OCI-LY3 (cell line): ENCODE results near the gene MAMDC2.

Source experiments
- H2AFZ ChIP-seq: fragments of 200-600, 300-600 bp; shearing (Covaris generic); 2 replicates; pipeline ENCODE4 v1.6.0; 2014; ENCODE audit warnings: antibody characterized with exemption, low read depth, low read length
- H3K27ac ChIP-seq: fragments of 200-600, 300-600 bp; sonication (generic); 2 replicates; pipeline ENCODE4 v1.5.1; 2014; ENCODE audit warnings: mild to moderate bottlenecking, low read length, moderate library complexity, mixed read lengths
- H3K27me3 ChIP-seq: fragments of 200-600, 300-600 bp; sonication (generic); 2 replicates; pipeline ENCODE4 v1.6.1; 2014; ENCODE audit warnings: low read depth, low read length, mixed read lengths
- H3K36me3 ChIP-seq: fragments of 200-600, 300-600 bp; sonication (generic); replicated peaks from 2 replicates; pipeline ENCODE3; 2014; ENCODE audit warnings: low read depth, low read length, mixed read lengths
- H3K4me1 ChIP-seq: fragments of 300-600, 200-600 bp; sonication (generic); 2 replicates; pipeline ENCODE4 v1.6.1; 2014; ENCODE audit warnings: low read length, mixed read lengths
- H3K4me2 ChIP-seq: fragments of 200-600, 300-600 bp; sonication (generic); 2 replicates; pipeline ENCODE4 v1.6.1; 2014; ENCODE audit warnings: low read length, mixed read lengths
- H3K4me3 ChIP-seq: fragments of 300-600, 200-600 bp; sonication (generic); 2 replicates; pipeline ENCODE4 v1.5.1; 2014; ENCODE audit warnings: antibody characterized with exemption, mild to moderate bottlenecking, low read length, moderate library complexity
- H3K79me2 ChIP-seq: fragments of 300-600, 200-600 bp; shearing (Covaris generic); 2 replicates; pipeline ENCODE4 v1.6.1; 2014; ENCODE audit warnings: mild to moderate bottlenecking, low read length, mixed read lengths
- H3K9ac ChIP-seq: fragments of 300-600, 200-600 bp; shearing (Covaris generic); 2 replicates; pipeline ENCODE4 v1.6.0; 2014; ENCODE audit warnings: mild to moderate bottlenecking, low read length, moderate library complexity
- H3K9me3 ChIP-seq: fragments of 200-600, 300-600 bp; shearing (Covaris generic); 2 replicates; pipeline ENCODE4 v1.6.1; 2014; ENCODE audit warnings: low read length, mixed read lengths; ENCODE audit not compliant: insufficient read depth
- H4K20me1 ChIP-seq: fragments of 200-600, 300-600 bp; sonication (generic); 2 replicates; pipeline ENCODE4 v1.6.1; 2016; ENCODE audit warnings: low read length, mixed read lengths; ENCODE audit not compliant: insufficient read depth
- CTCF ChIP-seq: fragments of 200-600, 300-600 bp; sonication (generic); IDR thresholded peaks from 2 replicates; pipeline ENCODE4 v1.5.1; 2014; ENCODE audit warnings: antibody characterized with exemption, low read length, low read depth
- EZH2phosphoT487 ChIP-seq: fragments of 200-600 bp; shearing (Covaris generic); IDR thresholded peaks from 2 replicates; pipeline ENCODE4 v1.6.1; 2018; ENCODE audit warnings: antibody characterized with exemption, mixed run types, low read depth

MAMDC2 gene

GRCh38 chr9:70058569-70059116 lies 15.0 kb downstream of the MAMDC2 start:
- TF ChIP-seq EZH2phosphoT487 (no peak), CTCF (no peak)
- peaks cover 11% of the 10 kb centered on the region for H3K4me1 ChIP-seq
- H3K79me2 ChIP-seq: no peaks in the 10 kb centered on the region
- no peak overlapping the region for H3K4me2 ChIP-seq
- H3K4me3 ChIP-seq: no peak overlapping the region
- no peak overlapping the region for H2AFZ ChIP-seq
- no peaks in the 10 kb centered on the region for H4K20me1 ChIP-seq
- H3K36me3 ChIP-seq: no peaks in the 10 kb centered on the region
- no peaks in the 10 kb centered on the region for H3K9me3 ChIP-seq
- no peak overlapping the region for H3K9ac ChIP-seq
- peaks cover 31% of the 10 kb centered on the region for H3K27me3 ChIP-seq
- H3K27ac ChIP-seq: no peak overlapping the region

GRCh38 chr9:70060148-70060882 lies 16.7 kb downstream of the MAMDC2 start:
- no peak overlapping the region for H2AFZ ChIP-seq
- no peak for TF ChIP-seq CTCF
- TF ChIP-seq EZH2phosphoT487: no peak
- H3K27ac ChIP-seq: no peak overlapping the region
- H3K4me1 ChIP-seq: peaks cover 11% of the 10 kb centered on the region
- H3K9me3 ChIP-seq: no peaks in the 10 kb centered on the region
- peaks cover 24% of the 10 kb centered on the region for H3K27me3 ChIP-seq
- no peaks in the 10 kb centered on the region for H4K20me1 ChIP-seq
- H3K4me3 ChIP-seq: no peak overlapping the region
- no peak overlapping the region for H3K4me2 ChIP-seq
- no peaks in the 10 kb centered on the region for H3K79me2 ChIP-seq
- H3K36me3 ChIP-seq: no peaks in the 10 kb centered on the region
- no peak overlapping the region for H3K9ac ChIP-seq

GRCh38 chr9:70060883-70061507 lies 17.3 kb downstream of the MAMDC2 start:
- no peaks in the 10 kb centered on the region for H3K79me2 ChIP-seq
- H3K9me3 ChIP-seq: no peaks in the 10 kb centered on the region
- H3K27ac ChIP-seq: no peak overlapping the region
- no peak overlapping the region for H3K9ac ChIP-seq
- H2AFZ ChIP-seq: no peak overlapping the region
- peak overlapping the region; percentile 14; the same call in 1 of the 2 replicates for H3K4me2 ChIP-seq
- peaks cover 22% of the 10 kb centered on the region for H3K27me3 ChIP-seq
- peaks cover 11% of the 10 kb centered on the region for H3K4me1 ChIP-seq
- H4K20me1 ChIP-seq: no peaks in the 10 kb centered on the region
- no peak overlapping the region for H3K4me3 ChIP-seq
- no peaks in the 10 kb centered on the region for H3K36me3 ChIP-seq
- TF ChIP-seq CTCF (no peak), EZH2phosphoT487 (no peak)

- no peaks in the 10 kb centered on the region for H4K20me1 ChIP-seq
- H2AFZ ChIP-seq: no peak overlapping the region
- H3K4me3 ChIP-seq: no peak overlapping the region
- no peaks in the 10 kb centered on the region for H3K36me3 ChIP-seq
- H3K79me2 ChIP-seq: no peaks in the 10 kb centered on the region
- H3K9ac ChIP-seq: no peak overlapping the region
- TF ChIP-seq CTCF: no peak
- peaks cover 21% of the 10 kb centered on the region for H3K27me3 ChIP-seq
- H3K4me1 ChIP-seq: peaks cover 11% of the 10 kb centered on the region
- no peak overlapping the region for H3K27ac ChIP-seq
- no peak overlapping the region for H3K4me2 ChIP-seq
- H3K9me3 ChIP-seq: no peaks in the 10 kb centered on the region
Measured at GRCh38 chr9:70061776-70062175, 18.1 kb downstream of the MAMDC2 start.
